Retinal pigment epithelial cell (primary cell): ENCODE data around the gene FRMD4A.
A peak's percentile ranks its signal among the peaks of the same experiment; 100 is the strongest.

Experiments
- DNase-seq: peaks from one replicate; pipeline ENCODE4 v3.0.0-alpha.2; 2010; ENCODE audit warnings: low read depth
- H3K4me3 ChIP-seq: 2 replicates; pipeline ENCODE4 v1.5.1; 2011; ENCODE audit warnings: mild to moderate bottlenecking, low read length, control low read depth, moderate library complexity
- TF ChIP-seq, protein P1 (sequence below): conservative IDR thresholded peaks from 2 replicates; pipeline ENCODE4 v1.5.1; 2011; ENCODE audit warnings: low read depth, low read length, control low read depth, inconsistent platforms

Gene FRMD4A

GRCh38 chr10:14032406-14032998, 298.2 kb downstream of the FRMD4A start:
- TF ChIP-seq, protein P1, sequence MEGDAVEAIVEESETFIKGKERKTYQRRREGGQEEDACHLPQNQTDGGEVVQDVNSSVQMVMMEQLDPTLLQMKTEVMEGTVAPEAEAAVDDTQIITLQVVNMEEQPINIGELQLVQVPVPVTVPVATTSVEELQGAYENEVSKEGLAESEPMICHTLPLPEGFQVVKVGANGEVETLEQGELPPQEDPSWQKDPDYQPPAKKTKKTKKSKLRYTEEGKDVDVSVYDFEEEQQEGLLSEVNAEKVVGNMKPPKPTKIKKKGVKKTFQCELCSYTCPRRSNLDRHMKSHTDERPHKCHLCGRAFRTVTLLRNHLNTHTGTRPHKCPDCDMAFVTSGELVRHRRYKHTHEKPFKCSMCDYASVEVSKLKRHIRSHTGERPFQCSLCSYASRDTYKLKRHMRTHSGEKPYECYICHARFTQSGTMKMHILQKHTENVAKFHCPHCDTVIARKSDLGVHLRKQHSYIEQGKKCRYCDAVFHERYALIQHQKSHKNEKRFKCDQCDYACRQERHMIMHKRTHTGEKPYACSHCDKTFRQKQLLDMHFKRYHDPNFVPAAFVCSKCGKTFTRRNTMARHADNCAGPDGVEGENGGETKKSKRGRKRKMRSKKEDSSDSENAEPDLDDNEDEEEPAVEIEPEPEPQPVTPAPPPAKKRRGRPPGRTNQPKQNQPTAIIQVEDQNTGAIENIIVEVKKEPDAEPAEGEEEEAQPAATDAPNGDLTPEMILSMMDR, result peak; percentile 84
- H3K4me3 ChIP-seq, result no peak overlapping the region
- DNase-seq, result no peak

DNA sequence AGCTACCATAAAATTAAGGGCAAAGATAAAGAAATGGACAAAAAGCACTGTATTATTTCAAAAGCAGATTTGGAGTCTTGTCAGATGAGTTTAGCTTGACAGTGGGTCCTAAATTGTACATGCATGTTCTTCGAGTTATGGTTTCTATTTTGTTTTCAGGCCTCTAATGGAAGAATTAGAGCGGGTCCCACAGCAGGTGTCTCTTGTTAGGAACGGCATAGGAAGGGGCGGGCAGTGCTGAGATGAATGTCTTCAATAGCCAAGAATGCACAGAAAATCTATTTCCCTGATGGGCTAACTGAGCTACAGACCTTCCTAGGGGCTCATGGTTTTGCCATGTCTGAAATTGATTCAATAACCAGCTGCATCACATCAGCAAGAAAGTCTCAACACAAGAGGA, 304.4 kb downstream of the FRMD4A start:
- TF ChIP-seq, protein P1, result no peak

GRCh38 chr10:14025283-14026189, 305.2 kb downstream of the FRMD4A start:
- DNase-seq, result no peak
- no peak overlapping the region for H3K4me3 ChIP-seq
- TF ChIP-seq, protein P1, result no peak

More for the DNA sequence above, 304.4 kb downstream of the FRMD4A start:
- no peak overlapping the region for H3K4me3 ChIP-seq
- no peak for DNase-seq

DNA sequence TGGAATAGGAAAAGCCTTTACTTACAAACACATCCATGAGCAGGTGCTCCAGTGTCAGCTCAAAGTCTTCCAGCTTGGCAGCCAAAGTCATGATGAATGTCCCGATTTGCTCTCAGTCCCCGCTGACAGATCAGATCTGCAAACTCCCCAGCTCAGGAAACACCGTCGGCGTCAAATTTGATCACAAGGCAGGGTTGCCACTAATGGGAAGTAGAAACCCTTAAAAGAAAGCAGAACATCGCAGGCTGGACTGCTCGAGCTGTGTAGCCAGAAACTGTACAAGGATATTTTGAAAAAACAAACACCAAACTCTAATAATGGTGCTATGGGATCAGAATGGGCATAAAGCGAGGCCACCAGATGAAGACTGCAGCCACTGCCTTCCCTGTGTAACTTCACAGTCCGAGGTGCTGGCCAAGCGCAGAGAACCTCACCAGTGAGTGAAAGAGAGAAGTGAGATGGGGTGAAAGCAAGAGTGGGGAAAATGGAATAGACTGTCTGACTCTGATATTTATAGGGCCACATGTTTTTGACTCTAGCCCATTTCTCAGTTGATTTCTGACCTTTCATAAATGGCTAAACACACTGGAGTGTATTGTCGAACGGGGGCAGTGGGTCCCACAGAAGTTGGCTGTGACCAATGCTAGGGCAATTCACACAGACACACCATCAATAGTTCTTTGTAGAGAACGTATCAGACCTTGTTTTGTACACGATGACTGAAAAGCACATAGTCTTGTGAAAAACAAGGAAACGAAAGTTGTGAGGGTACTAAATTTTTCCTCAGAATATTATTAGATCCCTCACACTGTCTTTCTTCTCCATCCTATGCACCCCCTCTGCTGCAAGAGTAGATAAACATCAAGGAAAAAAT, 306.2 kb downstream of the FRMD4A start:
- H3K4me3 ChIP-seq, result no peak overlapping the region
- no peak for DNase-seq
- TF ChIP-seq, protein P1, result no peak

- no peak for DNase-seq
- TF ChIP-seq, protein P1, result no peak
- no peak overlapping the region for H3K4me3 ChIP-seq
These were observed 306.9 kb downstream of the FRMD4A start for GRCh38 chr10:14023673-14024328.

DNA sequence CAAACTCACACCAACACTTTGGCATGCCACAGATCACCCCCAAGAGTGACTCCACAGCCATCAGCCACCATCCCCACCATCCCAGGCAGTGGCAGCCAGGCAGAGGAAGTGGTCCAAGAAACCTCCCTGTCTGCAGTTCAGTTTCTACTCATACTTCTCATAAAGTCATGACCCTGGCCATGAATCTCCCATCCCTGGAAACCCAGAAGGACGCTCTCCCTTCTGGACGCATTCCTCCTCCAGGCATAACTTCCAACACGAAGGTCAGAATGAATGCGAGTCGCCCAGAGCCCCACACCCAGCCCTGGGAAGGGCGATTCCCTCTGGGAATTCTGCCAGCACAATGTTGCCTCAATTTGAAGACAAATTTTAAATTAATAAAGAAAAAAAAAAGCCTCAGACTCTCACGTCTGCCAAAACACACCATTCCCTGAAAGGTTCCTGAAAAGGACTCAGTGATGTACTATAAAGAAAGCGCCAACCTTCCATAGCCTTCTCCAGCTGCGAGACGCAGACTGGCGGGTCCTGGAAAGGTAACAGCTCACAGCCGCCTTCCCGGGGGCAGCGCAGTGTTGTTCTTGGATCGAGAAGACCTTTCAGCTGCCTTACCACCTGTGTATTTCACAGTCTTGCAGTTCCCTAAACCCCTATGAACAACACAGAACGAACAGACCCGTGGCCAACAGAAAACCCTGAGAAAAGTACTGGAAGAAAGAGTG, 307.6 kb downstream of the FRMD4A start:
- H3K4me3 ChIP-seq, result no peak overlapping the region
- no peak for DNase-seq
- TF ChIP-seq, protein P1, result no peak
